ENCODE results near the gene TPRN.

DNA sequence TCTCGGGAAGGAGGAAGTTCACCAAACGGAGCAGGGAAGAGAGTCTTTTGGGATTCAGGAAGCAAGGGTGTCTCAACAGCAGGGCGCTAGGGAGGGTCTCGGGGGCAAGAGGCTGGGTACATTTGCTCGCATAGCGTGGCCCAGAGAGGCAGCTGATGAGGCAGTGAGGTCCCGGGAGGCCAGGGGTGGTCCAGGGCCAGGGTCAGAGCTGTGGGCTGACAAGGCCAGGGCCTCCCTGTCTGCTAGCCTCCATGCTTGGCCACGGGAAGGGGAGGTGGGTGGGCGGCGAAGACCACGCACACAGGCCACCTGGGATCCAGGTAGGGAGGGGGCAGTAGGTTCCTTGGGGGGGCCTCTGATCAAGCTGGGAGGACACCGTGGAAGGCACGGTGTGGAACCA is 11.0 kb upstream of the TPRN start:
- TF ChIP-seq POLR2A (IDR thresholded peaks at IDR 0.05; ENCODE audit: low read depth, low read length) (no peak), POLR2AphosphoS5 (IDR thresholded peaks at IDR 0.05; ENCODE audit: low read depth, low read length) (no peak)

Data from GM12891 (cell line).